Right lobe of liver (tissue), 4 donors: ENCODE results near the gene TLL2.

ENCODE experiments used
- CTCF ChIP-seq, 4 donors: fragments of 200-600 bp in 3 of 4; fragments of 450-650 bp in 1 of 4; IDR thresholded peaks; one replicate each; pipeline versions ENCODE4 v1.5.1 to v1.8.0; 2016 to 2022; ENCODE audit warnings: antibody characterized with exemption in 4 of 4, mild to moderate bottlenecking in 2 of 4
- POLR2A ChIP-seq: fragments of 450-650 bp; IDR thresholded peaks from one replicate; pipeline ENCODE4 v1.6.1; 2017; ENCODE audit warnings: antibody characterized with exemption, mild to moderate bottlenecking
- donor health status: DM: no; HTN: no; CAD: no.
- donor health status: DM: no; HTN: no; CAD: no.
- donor health status: DM: no; HTN: yes; CAD: no.

GRCh38 chr10:96345222-96345621 is 168.5 kb downstream of the TLL2 start:
- no peak for TF ChIP-seq CTCF (IDR thresholded peaks at IDR 0.05)
- no peak for TF ChIP-seq POLR2A
